ENCODE results near the gene PUS10.
"Not testable (repeated sequence)": the region's sequence is repeated elsewhere in the genome, so short reads cannot be mapped to it uniquely, and the experiment has no call there.

The PUS10 gene

GRCh38 chr2:60966507-60967405, 51.3 kb downstream of the PUS10 start:
- no peak for DNase-seq

GRCh38 chr2:60965499-60965785, 52.6 kb downstream of the PUS10 start:
- no peak for DNase-seq

DNA sequence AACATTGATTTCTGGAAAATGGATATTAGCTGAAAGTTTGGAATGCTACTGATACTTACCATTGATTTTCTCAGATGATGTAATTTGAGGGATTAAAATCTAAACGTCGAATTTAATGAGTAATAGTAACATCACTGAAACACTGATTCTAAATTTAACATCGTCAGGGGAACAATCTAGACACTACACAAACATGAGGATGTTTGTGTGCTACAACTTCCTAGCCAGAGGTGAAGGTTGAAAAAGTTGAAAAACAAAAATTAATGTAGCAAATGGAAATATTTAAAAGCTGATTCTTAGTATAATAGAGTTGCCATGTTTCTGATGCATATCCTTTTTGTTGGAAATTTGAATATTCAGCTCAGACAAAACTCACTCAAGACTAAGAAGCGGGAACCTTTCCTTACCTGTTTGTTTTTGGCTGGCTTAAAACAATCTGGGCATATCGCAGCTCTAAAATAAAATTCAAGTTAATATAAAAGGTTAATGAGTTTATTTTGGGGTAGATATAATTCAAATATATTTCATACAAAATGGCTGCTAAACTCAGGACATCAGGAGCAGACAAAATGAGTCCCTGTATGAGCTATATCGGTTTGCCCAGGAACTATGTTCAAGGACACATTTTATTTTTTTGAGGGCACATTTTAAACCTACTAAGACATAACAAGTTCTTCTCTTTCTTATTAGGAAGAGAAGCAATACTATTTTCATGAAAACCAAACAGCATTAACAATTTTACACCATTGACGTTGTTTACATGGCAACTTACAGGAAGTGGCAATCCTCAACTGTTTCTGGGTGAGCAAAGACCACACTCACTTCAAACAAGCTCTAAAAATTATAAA, 53.2 kb downstream of the PUS10 start:
- no peak for DNase-seq

GRCh38 chr2:60963190-60963589, 54.9 kb downstream of the PUS10 start:
- DNase-seq = no peak

- no peak for DNase-seq
These were observed 55.5 kb downstream of the PUS10 start for GRCh38 chr2:60962528-60962927.

GRCh38 chr2:60961457-60961856, 56.6 kb downstream of the PUS10 start:
- no peak for DNase-seq

GRCh38 chr2:60960706-60961105, 57.3 kb downstream of the PUS10 start:
- DNase-seq = no peak

DNA sequence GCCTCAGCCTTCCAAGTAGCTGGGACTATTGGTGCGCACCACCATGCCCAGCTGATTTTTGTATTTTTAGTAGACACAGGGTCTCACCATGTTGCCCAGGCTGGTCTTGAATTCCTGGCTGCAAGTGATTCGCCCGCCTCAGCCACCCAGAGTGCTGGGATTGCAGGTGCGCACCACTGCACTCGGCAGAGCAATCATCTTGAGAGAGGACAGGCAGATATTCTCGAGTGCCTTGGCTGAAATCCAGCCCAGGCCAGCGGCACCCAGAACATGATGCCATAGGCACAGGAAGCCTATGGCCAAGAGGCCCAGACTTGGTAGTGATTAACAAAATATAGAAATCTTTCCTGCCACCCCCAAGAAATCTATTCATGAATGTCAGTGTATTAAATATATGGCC, 58.6 kb downstream of the PUS10 start:
- DNase-seq = no peak

GRCh38 chr2:60958800-60959199, 59.3 kb downstream of the PUS10 start:
- DNase-seq = no peak

DNA sequence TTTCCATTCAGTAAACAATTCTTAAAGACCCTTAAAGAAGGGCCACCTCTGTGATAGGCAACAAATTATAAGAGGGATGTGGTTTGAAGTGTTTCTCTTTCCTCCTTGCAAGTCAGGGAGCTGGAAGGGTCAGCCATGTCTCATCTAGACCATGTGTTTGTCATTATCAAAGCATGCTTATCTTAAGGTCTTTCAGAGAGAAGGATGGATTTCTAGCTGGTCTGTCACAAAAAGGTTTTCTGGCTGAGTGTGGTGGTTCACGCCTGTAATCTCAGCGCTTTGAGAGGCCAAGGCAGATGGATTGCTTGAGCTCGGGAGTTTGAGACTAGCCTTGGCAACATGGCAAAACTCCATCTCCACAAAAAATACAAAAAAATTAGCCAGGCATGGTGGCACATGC, 59.7 kb downstream of the PUS10 start:
- no peak for DNase-seq

DNA sequence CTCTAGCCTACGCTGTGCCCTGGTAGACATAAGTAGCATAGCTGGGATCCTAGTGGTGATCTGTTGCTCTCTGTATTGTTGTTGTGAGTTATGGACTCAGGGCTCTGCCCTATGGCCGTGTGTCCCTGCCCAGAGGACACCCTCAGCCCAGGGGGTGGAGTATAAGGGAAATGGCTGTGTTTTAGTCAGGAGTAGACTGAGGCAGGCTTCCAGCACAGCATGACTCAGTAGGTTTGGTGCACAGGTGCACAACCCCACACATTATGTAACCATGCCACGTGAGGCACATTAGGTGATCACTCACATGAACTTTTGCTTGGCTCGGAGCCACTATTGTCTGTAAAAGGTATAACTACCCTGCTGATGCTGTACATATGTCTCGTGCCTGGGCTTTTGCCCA, 60.4 kb downstream of the PUS10 start:
- DNase-seq = no peak

GRCh38 chr2:60957224-60957623, 60.8 kb downstream of the PUS10 start:
- no peak for DNase-seq

DNA sequence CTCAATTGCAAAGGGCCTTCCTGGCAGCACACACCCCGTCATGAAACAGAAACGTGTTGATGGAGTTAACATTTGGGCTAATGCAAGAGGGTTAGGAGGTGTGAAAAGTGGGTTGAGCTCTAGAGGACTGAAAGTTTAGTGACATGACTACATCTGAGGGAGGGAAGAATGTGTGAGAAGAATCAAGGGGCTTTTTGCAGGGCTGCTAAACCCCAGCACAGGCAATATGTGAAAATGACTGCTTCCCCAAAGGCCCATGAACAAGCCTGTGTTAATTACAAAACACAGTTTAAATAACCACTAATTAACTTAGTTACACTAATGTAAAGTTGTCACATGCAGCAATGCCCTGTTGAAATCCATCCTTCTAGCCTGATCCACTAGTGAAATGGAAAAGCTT, 63.9 kb downstream of the PUS10 start:
- no peak for DNase-seq

DNA sequence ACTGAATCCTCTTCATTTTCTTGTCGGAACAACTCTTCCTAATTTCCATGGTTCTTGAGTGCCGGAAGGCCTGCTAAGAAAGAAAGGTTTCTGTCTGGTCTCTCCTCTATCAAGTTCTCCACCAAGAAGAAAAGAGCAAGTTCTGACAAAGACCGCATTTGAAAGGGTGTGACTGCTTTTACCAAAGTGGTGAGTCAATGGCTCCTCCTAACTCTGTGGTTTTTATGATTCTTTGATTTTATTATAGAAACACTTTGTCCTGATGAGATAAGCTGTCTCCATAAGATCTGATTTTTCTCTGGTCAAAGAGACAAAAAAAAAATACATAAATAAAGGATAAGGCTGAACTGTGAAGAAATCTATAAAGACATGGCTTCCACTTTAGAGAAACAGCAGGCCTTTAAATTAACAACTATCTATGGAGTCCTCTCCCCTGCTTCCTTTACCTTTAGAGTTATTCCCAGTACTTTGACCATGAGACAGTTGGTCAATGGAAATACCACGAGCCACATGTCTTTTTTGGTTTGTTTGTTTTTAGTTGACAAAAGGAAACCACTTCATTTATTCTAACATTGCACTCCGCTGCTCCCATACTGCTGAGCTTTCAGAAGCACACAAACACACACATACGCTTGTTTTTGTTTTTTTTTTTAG, 69.0 kb downstream of the PUS10 start:
- no peak for DNase-seq

DNA sequence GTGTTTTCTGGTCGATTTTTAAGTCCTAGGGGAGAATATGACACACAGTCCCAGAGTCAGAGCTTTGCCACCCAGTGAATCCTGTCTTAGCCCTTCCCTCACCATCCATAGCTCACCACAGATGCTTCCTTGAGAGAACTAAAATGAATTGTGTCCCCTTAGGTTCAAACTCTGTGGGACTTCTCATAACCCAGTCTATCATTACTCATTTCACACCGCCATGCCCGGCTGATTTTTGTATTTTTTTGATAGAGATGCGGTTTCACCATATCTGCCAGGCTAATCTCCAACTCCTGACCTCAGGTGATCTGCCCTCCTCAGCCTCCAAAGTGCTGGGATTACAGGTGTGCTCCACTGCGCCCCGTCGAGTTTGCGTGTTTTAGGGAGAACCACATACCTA, 69.9 kb downstream of the PUS10 start:
- DNase-seq = no peak

GRCh38 chr2:60947056-60947455, 71.0 kb downstream of the PUS10 start:
- no peak for DNase-seq

DNA sequence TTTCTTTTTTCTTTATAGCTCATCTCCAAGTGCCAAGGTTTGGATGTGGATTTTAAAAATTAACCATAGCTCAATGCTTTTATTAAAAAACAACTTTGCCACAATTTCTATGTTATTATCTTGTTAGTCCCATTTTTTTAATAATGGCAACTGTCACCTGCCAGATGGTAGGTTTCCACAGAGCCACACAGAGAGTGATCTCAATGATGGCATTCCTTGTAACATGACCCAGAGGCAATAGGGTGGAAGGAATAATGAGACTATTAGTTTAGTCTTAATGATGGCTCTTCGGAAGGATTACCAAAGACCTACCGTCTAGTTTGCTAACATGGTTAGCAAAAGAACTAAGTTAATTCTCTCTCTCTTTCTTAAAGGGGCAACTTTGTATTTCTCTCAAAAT, 72.7 kb downstream of the PUS10 start:
- no peak for DNase-seq

DNA sequence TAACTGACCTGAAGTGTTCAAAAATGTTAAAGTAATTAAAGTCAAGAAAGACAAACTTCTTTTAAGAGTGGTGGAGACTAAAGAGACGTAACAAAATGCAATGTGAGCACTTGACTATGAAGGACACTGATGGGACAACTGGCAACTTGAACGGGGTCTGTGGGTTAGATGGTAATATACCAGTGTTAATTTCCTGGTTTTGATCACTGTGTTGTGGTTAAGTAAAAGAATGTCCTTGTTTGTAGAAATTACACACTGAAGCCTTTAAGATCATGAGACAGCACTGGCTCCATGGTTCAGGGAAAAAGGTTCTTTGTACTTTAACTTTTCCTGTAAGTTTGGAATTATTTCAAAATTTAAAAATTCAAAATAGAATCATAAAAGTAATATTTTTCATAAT, 78.4 kb downstream of the PUS10 start:
- DNase-seq = no peak

GRCh38 chr2:60938301-60938700, 79.8 kb downstream of the PUS10 start:
- no peak for DNase-seq

DNA sequence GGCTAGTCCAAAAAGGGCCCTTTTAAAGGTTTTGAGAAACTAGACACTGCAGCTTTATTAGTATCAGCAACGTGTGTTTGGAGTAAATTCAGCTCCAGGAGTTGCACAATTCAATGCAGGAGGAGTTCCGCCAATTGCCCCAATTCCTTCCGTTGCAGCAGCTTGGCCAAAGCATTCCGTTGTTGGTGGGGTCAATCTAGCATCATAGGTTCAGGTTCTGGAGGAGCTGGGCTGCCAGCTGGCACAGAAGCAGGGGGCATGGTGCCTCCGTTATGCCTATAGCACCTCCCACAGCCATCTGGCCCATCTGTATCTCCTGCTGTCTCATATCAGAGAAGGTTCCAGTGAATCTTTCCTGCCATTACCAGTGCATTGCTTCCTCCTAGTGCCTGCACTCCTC, 81.3 kb downstream of the PUS10 start:
- no peak for DNase-seq

DNA sequence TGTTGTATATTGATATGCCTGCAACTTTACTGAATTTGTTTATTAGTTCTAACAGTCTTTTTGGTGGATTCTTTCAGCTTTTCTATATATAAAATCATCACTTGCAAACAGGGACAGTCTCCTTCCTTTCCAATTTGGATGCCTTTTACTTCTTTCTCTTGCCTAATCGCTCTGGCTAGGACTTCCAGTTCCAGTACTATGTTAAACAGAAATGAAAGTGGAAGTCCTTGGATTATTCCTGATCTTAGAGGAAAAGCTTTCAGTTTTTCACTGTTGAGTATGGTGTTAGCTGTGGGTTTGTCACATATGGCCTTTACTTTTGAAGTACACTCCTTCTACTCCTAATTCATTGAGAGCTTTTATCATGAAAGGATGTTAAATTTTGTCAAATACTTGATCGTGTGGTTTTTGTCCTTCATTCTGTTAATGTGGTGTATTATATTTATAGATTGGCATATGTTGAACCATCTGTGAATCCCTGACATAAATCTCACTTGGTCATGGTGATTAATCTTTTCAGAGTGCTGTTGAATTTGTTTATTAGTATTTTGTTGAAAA, 83.8 kb downstream of the PUS10 start:
- DNase-seq = no peak

GRCh38 chr2:60932954-60933353, 85.1 kb downstream of the PUS10 start:
- DNase-seq = no peak

GRCh38 chr2:60932061-60932460, 86.0 kb downstream of the PUS10 start:
- DNase-seq = not testable (repeated sequence)

Measured in stimulated activated CD4-positive, alpha-beta T cell treated with anti-CD3 and anti-CD28 coated beads, Interleukin-1b, Interleukin-23, amount 100 ng/mL, for 48 hours (primary cell).